A549 (cell line): ENCODE data around the gene KHDC4.
A peak's percentile ranks its signal among the peaks of the same experiment; 100 is the strongest.

Experiments used
- EP300 ChIP-seq, 2 experiments: fragments of >200 bp; sonication (Bioruptor Twin); formaldehyde crosslinking; IDR thresholded peaks; 2 replicates in 1 of 2; 3 replicates in 1 of 2; pipeline ENCODE4 v1.6.1; 2016 to 2017
- HDAC2 ChIP-seq: fragments of 200-600 bp; sonication (generic); IDR thresholded peaks from 2 replicates; pipeline ENCODE4 v1.6.1; 2016
- JUNB ChIP-seq: fragments of >200 bp; sonication (Bioruptor Twin); formaldehyde crosslinking; IDR thresholded peaks from 2 replicates; pipeline ENCODE4 v1.6.1; 2016
- MAFK ChIP-seq: fragments of 450-650 bp; IDR thresholded peaks from 2 replicates; pipeline ENCODE4 v1.6.1; 2014; ENCODE audit not compliant: partially characterized antibody
- POLR2A ChIP-seq: IDR thresholded peaks from 2 replicates; pipeline ENCODE4 v1.6.1; 2012; ENCODE audit warnings: mild to moderate bottlenecking, low read length
- TFCP2L1 ChIP-seq: fragments of 250-450 bp; sonication (Bioruptor Pico); IDR thresholded peaks from 2 replicates; pipeline ENCODE4 v1.5.0; 2021; ENCODE audit warnings: mild to moderate bottlenecking
- TF ChIP-seq, protein P1 (sequence below): IDR thresholded peaks from 2 replicates; pipeline ENCODE4 v1.6.1; 2012
- TF ChIP-seq, protein P2 (sequence below): fragments of >200 bp; sonication (Bioruptor Twin); formaldehyde crosslinking; IDR thresholded peaks from 3 replicates; pipeline ENCODE4 v1.5.1; 2016
- TF ChIP-seq, protein P3 (sequence below): fragments of 200-600 bp; sonication (generic); IDR thresholded peaks from 2 replicates; pipeline ENCODE4 v1.6.1; 2016; ENCODE audit warnings: antibody characterized with exemption, mild to moderate bottlenecking, moderate library complexity
- TF ChIP-seq, protein P4 (sequence below): fragments of 250-450 bp; sonication (Bioruptor Pico); IDR thresholded peaks from 2 replicates; pipeline ENCODE4 v1.5.0; 2021; ENCODE audit warnings: mild to moderate bottlenecking, moderate library complexity, borderline replicate concordance

DNA sequence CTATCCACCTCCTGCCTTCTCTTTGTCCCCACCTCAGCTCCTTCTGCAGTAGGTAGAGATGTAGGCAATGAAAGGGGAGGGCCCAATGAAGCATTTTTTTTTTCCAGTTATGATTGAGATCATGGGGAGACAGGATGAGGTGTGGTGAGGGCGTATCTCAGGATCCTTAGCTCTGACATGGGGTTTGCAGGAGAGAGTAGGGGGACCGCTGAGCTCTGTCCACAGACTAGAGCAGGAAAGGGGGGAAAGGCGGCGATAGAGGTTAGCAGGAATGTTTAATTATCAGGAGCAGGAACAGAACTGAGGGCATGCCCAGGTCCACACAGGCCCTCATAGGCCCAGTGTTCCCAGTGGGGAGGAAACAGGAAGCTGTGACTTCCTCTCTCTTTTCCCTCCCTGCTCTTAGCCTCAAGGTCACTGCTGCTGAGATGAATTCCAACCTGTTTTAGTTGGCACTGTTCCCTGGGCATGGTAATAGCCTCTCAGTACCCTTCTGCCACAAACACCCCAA is 6.3 kb upstream of the KHDC4 start:
- TF ChIP-seq POLR2A, result no peak
- TF ChIP-seq, protein P1, sequence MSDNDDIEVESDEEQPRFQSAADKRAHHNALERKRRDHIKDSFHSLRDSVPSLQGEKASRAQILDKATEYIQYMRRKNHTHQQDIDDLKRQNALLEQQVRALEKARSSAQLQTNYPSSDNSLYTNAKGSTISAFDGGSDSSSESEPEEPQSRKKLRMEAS, result peak; percentile 48; the same call in 1 of the 2 replicates
- no peak for TF ChIP-seq MAFK
- TF ChIP-seq, protein P2, sequence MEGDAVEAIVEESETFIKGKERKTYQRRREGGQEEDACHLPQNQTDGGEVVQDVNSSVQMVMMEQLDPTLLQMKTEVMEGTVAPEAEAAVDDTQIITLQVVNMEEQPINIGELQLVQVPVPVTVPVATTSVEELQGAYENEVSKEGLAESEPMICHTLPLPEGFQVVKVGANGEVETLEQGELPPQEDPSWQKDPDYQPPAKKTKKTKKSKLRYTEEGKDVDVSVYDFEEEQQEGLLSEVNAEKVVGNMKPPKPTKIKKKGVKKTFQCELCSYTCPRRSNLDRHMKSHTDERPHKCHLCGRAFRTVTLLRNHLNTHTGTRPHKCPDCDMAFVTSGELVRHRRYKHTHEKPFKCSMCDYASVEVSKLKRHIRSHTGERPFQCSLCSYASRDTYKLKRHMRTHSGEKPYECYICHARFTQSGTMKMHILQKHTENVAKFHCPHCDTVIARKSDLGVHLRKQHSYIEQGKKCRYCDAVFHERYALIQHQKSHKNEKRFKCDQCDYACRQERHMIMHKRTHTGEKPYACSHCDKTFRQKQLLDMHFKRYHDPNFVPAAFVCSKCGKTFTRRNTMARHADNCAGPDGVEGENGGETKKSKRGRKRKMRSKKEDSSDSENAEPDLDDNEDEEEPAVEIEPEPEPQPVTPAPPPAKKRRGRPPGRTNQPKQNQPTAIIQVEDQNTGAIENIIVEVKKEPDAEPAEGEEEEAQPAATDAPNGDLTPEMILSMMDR, result no peak
- no peak for TF ChIP-seq TFCP2L1 (CRISPR knock-in tag)
- TF ChIP-seq EP300 (IDR thresholded peaks at IDR 0.05), result no peak
- TF ChIP-seq, protein P3, sequence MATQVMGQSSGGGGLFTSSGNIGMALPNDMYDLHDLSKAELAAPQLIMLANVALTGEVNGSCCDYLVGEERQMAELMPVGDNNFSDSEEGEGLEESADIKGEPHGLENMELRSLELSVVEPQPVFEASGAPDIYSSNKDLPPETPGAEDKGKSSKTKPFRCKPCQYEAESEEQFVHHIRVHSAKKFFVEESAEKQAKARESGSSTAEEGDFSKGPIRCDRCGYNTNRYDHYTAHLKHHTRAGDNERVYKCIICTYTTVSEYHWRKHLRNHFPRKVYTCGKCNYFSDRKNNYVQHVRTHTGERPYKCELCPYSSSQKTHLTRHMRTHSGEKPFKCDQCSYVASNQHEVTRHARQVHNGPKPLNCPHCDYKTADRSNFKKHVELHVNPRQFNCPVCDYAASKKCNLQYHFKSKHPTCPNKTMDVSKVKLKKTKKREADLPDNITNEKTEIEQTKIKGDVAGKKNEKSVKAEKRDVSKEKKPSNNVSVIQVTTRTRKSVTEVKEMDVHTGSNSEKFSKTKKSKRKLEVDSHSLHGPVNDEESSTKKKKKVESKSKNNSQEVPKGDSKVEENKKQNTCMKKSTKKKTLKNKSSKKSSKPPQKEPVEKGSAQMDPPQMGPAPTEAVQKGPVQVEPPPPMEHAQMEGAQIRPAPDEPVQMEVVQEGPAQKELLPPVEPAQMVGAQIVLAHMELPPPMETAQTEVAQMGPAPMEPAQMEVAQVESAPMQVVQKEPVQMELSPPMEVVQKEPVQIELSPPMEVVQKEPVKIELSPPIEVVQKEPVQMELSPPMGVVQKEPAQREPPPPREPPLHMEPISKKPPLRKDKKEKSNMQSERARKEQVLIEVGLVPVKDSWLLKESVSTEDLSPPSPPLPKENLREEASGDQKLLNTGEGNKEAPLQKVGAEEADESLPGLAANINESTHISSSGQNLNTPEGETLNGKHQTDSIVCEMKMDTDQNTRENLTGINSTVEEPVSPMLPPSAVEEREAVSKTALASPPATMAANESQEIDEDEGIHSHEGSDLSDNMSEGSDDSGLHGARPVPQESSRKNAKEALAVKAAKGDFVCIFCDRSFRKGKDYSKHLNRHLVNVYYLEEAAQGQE, result no peak
- TF ChIP-seq, protein P4, sequence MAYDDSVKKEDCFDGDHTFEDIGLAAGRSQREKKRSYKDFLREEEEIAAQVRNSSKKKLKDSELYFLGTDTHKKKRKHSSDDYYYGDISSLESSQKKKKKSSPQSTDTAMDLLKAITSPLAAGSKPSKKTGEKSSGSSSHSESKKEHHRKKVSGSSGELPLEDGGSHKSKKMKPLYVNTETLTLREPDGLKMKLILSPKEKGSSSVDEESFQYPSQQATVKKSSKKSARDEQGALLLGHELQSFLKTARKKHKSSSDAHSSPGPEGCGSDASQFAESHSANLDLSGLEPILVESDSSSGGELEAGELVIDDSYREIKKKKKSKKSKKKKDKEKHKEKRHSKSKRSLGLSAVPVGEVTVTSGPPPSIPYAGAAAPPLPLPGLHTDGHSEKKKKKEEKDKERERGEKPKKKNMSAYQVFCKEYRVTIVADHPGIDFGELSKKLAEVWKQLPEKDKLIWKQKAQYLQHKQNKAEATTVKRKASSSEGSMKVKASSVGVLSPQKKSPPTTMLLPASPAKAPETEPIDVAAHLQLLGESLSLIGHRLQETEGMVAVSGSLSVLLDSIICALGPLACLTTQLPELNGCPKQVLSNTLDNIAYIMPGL, result no peak
- no peak for TF ChIP-seq HDAC2
- no peak for TF ChIP-seq JUNB
